Measurements from ENCODE around the gene SDSL. TPM values are rescaled to one million over a fixed set of nuclear protein-coding genes. Genes with fewer than 3 reads are reported as not detected.

The SDSL gene
- total and polyA plus RNA-seq, 4 donors: 5.1 to 15.2 (median 12.1) TPM

DNA sequence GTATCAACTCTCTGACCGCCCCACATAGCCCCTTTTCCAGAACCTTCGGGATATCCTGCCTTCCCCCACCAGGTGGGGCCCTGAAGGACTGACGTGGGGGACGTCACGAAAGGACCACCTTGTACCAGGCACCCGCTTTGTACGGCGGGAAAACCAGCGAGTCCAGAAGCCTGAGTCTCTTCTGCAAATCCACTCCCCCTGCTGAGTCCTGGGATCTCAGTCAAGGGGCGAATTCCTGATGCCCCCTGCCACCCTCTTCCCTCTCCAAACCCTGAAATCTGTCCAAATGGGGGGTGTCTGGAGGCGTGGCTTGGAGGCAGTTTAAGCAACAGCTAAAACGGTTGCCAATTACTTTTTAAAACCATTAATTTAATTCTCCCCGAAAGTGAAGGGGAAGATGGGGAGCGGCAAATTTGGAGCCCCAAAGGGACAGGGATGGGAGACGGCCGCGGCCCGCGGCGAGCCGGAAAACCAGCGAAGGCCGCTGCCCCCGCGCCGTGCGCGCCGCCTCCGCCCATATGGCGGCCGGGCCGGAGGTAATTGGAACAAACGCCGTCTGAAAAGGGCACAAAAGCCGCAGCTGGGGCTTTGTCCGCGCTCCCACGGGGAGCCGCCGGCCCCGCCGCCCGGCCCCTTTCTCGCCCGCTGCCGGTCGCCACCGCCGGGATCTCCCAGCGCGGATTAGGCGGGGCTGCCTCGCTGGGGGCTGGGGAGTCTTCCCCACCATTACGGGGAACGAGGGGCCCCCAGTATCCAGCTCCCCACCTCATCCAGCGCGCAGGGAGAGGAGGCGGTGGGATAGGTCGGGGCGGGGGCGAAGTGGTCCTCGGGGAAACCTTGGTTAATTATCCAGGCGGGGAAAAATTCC lies 42.9 kb downstream of the SDSL start:
- peak in 2 of 6 donors; percentile 48 to 74 for DNase-seq (ENCODE audit: low read depth in 4 of 6, low spot score in 6 of 6)
- H3K27me3 ChIP-seq (ENCODE audit: control insufficient read depth, insufficient read depth, low read length): peaks cover 86% of the 10 kb centered on the region
- no peak overlapping the region for H3K4me3 ChIP-seq (ENCODE audit: low read depth, low read length)
- WGBS (ENCODE audit: insufficient coverage): under 1% methylated on average over 56 of the region's 64 CpGs
- no peak overlapping the region for H3K27ac ChIP-seq (ENCODE audit: low read depth, low read length)
- no peaks in the 10 kb centered on the region for H3K9me3 ChIP-seq (ENCODE audit: control insufficient read depth, insufficient read depth, low read length)
- H3K4me1 ChIP-seq (ENCODE audit: control insufficient read depth, insufficient read depth, low read length): peaks cover 45% of the 10 kb centered on the region
- peaks cover 20% of the 10 kb centered on the region for H3K36me3 ChIP-seq (ENCODE audit: control insufficient read depth, insufficient read depth, low read length)

DNA sequence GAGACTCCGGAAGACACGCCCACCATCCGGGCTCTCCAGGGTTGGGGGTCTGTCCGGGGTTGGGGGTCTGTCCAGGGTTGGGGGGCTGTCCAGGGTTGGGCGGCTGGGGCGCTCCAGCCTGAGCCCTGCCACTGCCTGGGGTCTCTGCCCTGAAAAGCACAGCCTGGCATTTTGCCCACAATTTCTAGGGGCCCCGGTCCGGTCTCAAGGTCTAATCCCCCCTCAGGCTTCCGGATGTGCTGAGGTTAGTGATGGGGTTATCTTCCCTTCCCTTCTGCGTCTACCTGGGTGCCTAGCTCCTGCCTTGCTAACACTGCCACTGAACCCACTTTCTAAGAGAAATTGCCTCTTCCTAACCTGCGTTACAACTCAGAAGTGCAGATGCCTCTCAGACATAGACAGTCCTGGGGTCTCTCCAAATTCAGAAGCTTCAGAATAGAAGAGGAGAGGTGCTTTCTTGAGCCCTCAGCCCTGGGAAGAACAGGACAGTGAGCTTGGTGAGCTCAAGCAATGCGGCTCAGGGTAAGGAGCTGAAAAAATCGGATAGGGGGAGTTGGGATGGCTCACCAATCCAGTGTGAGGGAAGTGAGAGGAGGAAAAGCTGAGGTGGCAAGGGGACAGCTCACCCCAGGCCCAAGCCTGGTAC lies 43.8 kb downstream of the SDSL start:
- Histone ChIP-seq H3K27me3 (ENCODE audit: control insufficient read depth, insufficient read depth, low read length) (peaks cover 91% of the 10 kb centered on the region), H3K36me3 (ENCODE audit: control insufficient read depth, insufficient read depth, low read length) (peaks cover 20% of the 10 kb centered on the region), H3K27ac (ENCODE audit: low read depth, low read length) (no peak overlapping the region), H3K9me3 (ENCODE audit: control insufficient read depth, insufficient read depth, low read length) (no peaks in the 10 kb centered on the region), H3K4me3 (ENCODE audit: low read depth, low read length) (no peak overlapping the region), H3K4me1 (ENCODE audit: control insufficient read depth, insufficient read depth, low read length) (peaks cover 45% of the 10 kb centered on the region)
- WGBS (ENCODE audit: insufficient coverage): 1% methylated on average over 7 of the region's 13 CpGs
- peak in 2 of 6 donors; percentile 16 to 61 for DNase-seq (ENCODE audit: low read depth in 4 of 6, low spot score in 6 of 6)

DNA sequence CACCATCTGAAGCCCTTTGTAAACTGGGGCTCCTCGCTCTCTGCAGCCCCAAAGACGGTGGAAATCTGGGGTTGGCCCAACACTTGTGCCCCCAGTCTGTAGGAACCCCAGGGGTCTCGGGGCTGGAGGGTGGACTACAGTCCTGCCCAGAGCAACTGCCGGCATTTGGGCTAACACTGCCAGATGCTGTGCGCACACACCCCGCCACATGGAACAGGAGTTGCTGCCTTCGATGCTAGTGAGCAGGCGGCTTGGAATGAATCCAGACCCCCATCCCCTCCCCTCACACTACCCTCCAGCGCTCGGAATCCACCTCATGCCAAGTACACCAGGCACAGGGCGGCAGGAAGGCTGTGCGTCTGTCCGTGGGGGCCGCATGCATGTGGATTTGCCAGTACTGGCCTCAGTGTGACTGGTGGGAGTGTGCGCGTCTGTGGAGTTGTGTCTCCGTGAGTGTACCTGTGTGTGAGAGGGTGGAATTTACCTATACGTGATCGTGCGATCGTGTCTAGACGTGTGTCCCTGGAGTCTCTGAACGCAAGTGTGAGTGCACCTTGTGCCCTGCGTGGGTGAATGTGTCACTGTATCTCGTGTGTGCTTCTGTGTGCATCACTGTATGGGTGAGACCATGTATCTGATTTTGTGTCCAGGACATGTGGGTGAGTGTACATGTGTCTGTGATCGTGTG lies 44.4 kb downstream of the SDSL start:
- Histone ChIP-seq H3K4me1 (ENCODE audit: control insufficient read depth, insufficient read depth, low read length) (peaks cover 48% of the 10 kb centered on the region), H3K27me3 (ENCODE audit: control insufficient read depth, insufficient read depth, low read length) (peaks cover 94% of the 10 kb centered on the region), H3K9me3 (ENCODE audit: control insufficient read depth, insufficient read depth, low read length) (no peaks in the 10 kb centered on the region), H3K4me3 (ENCODE audit: low read depth, low read length) (no peak overlapping the region), H3K27ac (ENCODE audit: low read depth, low read length) (no peak overlapping the region), H3K36me3 (ENCODE audit: control insufficient read depth, insufficient read depth, low read length) (peaks cover 20% of the 10 kb centered on the region)
- 3% methylated on average over 24 of the region's 26 CpGs for WGBS (ENCODE audit: insufficient coverage)
- DNase-seq (ENCODE audit: low read depth in 4 of 6, low spot score in 6 of 6): peak in 2 of 6 donors; percentile 32 to 80

DNA sequence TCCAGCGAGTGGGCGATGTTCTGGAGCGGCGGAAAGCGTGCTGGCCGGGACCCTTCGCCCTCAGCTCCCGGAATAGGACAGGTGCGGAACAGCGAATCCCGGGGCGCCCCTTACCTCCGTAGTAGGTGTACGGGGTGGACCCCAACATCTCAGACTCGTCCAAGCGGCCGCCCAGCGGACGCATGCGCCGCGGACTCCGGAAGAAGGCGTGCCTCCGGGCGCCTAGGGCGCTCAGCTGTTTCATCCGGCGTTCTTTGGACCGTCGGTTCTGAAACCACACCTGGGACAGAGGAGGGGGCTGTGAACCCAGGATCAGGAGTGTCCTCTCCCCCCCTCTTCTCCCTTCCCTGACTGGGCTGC lies 44.9 kb downstream of the SDSL start:
- Histone ChIP-seq H3K27me3 (ENCODE audit: control insufficient read depth, insufficient read depth, low read length) (peaks cover 97% of the 10 kb centered on the region), H3K27ac (ENCODE audit: low read depth, low read length) (no peak overlapping the region), H3K36me3 (ENCODE audit: control insufficient read depth, insufficient read depth, low read length) (peaks cover 19% of the 10 kb centered on the region), H3K9me3 (ENCODE audit: control insufficient read depth, insufficient read depth, low read length) (no peaks in the 10 kb centered on the region), H3K4me3 (ENCODE audit: low read depth, low read length) (peak overlapping the region; percentile 21), H3K4me1 (ENCODE audit: control insufficient read depth, insufficient read depth, low read length) (peaks cover 48% of the 10 kb centered on the region)
- DNase-seq (ENCODE audit: low read depth in 4 of 6, low spot score in 6 of 6): peak in 1 of 6 donors; percentile 45
- 1% methylated on average over 28 of the region's 31 CpGs for WGBS (ENCODE audit: insufficient coverage)

DNA sequence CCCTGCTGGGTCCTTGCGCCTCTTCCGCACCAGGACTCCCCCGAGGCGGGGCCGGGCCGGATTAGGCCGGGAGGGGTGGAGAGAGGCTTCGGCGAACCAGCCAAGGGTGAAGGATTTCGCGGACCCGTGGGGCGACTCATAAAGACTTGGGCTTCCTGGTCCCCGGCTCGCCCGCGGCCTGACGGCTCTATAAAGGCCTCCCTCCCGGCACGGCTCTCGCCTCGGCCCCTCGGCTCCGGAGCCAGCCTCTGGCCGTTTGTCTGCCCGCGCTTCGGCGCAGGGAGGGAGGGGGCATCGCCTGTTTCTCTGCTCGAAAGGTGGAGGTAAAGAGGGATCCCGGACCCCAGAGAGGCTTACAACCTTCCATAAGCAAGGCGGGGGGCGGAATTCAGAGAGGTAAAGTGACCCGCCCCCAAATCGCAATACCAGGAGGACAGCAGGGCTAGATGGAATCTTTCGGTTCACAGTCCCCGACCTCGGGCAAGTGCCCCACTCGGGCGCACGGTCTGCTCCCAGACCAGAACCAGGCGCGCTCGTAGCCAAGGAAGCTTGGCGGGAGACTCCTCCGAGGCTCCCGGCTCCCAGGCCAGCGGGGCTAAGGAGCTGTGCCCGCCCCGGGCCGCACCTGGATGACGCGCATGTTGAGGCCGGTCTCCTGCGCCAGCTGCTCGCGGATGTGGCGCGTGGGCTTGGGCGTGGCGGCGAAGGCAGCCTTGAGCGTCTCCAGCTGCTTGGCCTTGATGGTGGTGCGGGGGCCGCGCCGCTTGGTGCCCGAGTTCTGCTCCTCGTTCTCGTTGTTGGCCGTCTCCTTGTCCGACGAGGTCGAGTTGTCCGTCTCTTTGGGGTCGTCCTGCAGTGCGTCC lies 45.6 kb downstream of the SDSL start:
- Histone ChIP-seq H3K36me3 (ENCODE audit: control insufficient read depth, insufficient read depth, low read length) (peaks cover 17% of the 10 kb centered on the region), H3K4me1 (ENCODE audit: control insufficient read depth, insufficient read depth, low read length) (peaks cover 44% of the 10 kb centered on the region), H3K27me3 (ENCODE audit: control insufficient read depth, insufficient read depth, low read length) (peaks cover 99% of the 10 kb centered on the region), H3K27ac (ENCODE audit: low read depth, low read length) (no peak overlapping the region), H3K4me3 (ENCODE audit: low read depth, low read length) (peak overlapping the region; percentile 21), H3K9me3 (ENCODE audit: control insufficient read depth, insufficient read depth, low read length) (no peaks in the 10 kb centered on the region)
- WGBS (ENCODE audit: insufficient coverage): under 1% methylated on average over 77 of the region's 78 CpGs
- peak in 2 of 6 donors; percentile 9 to 44 for DNase-seq (ENCODE audit: low read depth in 4 of 6, low spot score in 6 of 6)

DNA sequence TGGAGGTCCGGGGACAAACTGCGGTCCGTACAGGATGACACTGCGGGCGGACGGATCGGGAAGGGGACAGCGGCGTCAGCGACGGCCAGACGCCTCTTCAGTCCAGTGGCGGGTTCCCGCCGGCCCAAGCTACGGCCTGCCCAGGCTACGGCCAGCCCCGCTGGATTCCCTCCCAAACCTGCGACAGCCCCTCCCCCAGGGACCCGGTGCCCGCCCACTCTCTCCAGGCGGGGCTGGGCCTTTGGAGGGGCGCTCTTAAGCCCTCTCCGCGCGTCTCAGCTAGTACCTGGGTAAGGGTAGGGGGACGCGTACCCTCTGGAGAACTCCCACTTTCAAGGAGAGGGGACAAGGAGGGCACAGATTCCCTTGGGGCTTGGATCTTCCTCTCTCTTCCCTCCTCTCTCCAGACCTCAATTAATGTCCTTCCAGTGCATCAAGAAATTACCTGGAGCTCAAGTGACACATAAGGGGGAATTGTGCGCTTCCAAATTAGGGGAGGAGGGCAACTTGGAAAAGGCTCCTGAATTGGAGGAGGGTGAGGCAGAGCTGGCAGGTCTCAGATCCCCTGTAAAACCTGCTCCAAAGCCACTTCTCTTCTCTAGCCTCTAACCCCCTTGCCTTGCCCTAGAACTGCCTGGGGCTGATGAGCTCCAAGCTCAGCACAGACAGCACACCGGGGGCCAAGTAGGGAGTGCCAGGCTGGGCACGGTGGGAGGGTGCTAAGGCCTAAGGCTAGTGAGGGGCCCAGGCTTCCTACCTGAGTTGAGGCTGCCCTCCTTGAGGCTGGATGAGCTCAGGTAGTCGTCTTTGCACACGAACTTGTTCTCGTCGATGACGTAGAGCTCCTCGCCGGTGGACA lies 46.4 kb downstream of the SDSL start:
- Histone ChIP-seq H3K9me3 (ENCODE audit: control insufficient read depth, insufficient read depth, low read length) (no peaks in the 10 kb centered on the region), H3K27me3 (ENCODE audit: control insufficient read depth, insufficient read depth, low read length) (peaks cover 100% of the 10 kb centered on the region), H3K4me3 (ENCODE audit: low read depth, low read length) (peak overlapping the region; percentile 16), H3K4me1 (ENCODE audit: control insufficient read depth, insufficient read depth, low read length) (peaks cover 38% of the 10 kb centered on the region), H3K36me3 (ENCODE audit: control insufficient read depth, insufficient read depth, low read length) (peaks cover 17% of the 10 kb centered on the region), H3K27ac (ENCODE audit: low read depth, low read length) (no peak overlapping the region)
- WGBS (ENCODE audit: insufficient coverage): 1% methylated on average over 30 of the region's 38 CpGs
- DNase-seq (ENCODE audit: low read depth in 4 of 6, low spot score in 6 of 6): peak in 2 of 6 donors; percentile 8 to 56

DNA sequence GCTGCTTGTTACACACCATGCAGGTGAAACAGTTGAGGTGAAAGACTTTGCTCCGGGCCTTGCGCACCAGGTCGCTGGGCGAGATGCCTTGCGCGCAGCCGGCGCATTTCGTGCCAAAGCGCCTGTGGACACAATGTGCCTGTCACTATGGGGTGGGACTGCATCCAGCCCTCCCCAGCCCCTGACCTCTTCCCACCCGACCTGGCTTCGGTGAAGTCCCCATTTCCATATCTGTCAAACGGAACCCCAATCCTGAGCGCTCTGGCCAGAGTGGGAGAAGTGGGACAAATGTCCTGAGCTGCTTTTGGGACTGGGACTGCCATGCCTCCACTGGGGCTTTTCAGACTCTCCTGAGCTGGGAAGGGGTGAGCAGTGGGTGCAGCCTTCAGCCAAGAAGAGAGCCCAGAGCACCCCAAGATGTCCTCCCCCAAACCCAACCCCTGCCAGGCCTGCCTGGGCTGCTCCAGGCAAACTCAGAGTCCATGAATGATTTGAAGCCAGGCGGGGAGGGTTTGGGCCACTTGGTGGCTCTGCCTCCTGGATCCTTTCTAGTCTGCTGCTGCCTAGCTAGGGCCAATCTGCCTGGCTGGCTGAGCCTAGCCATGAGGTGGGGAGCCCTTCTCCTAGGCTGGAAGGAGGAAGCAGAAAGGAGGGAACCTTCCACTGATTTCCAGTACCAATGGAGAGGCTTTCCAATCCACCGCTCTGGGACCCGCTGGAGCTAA lies 47.2 kb downstream of the SDSL start:
- peak in 2 of 6 donors; percentile 8 to 69 for DNase-seq (ENCODE audit: low read depth in 4 of 6, low spot score in 6 of 6)
- Histone ChIP-seq H3K4me3 (ENCODE audit: low read depth, low read length) (peak overlapping the region; percentile 26), H3K36me3 (ENCODE audit: control insufficient read depth, insufficient read depth, low read length) (peaks cover 14% of the 10 kb centered on the region), H3K4me1 (ENCODE audit: control insufficient read depth, insufficient read depth, low read length) (peaks cover 30% of the 10 kb centered on the region), H3K27ac (ENCODE audit: low read depth, low read length) (no peak overlapping the region), H3K9me3 (ENCODE audit: control insufficient read depth, insufficient read depth, low read length) (no peaks in the 10 kb centered on the region), H3K27me3 (ENCODE audit: control insufficient read depth, insufficient read depth, low read length) (peaks cover 99% of the 10 kb centered on the region)
- WGBS (ENCODE audit: insufficient coverage): 2% methylated on average over 16 of the region's 17 CpGs
